HepG2 (cell line): ENCODE data around the gene HSP90AB1. TPM values are rescaled to one million over a fixed set of nuclear protein-coding genes. Genes with fewer than 3 reads are reported as not detected.

Experiments used
- ATAC-seq: fragments of 200-7000 bp; cut with Tn5 transposase; 3 replicates; pipeline ENCODE4 v1.9.1; 2020; ENCODE audit warnings: mild to moderate bottlenecking, moderate library complexity
- BruUV-seq: library from RNA; stranded (reverse); fragments of 400-500 nt; replicated peaks from 2 replicates; lab custom pipeline; 2021; lab: Mats Ljungman, UMichigan
- CTCF ChIA-PET: fragments of 300-600 bp; formaldehyde crosslinking; extraction: SDS; loops from one replicate; lab custom pipeline; 2021; ENCODE audit warnings: low total read pairs, inconsistent platforms, low intra/inter-chr PET ratio; lab: Yijun Ruan, JAX
- POLR2A ChIA-PET: fragments of 350-600 bp; sonication (Branson Sonifier 250); formaldehyde crosslinking; loops from one replicate; lab custom pipeline; 2020; ENCODE audit warnings: antibody characterized with exemption, inconsistent platforms; lab: Yijun Ruan, JAX
- DNase-seq: peaks from one replicate; pipeline ENCODE4 v3.0.0-alpha.2; 2015; ENCODE audit warnings: low spot score
- FAIRE-seq: peaks from 3 replicates; lab custom pipeline; 2011; peaks lifted over from hg19 to GRCh38; lab: Jason Lieb, UNC
- H2AFZ ChIP-seq: one replicate; pipeline ENCODE4 v1.6.1; 2011; ENCODE audit warnings: low read length, inconsistent platforms
- H3K27ac ChIP-seq: fragments of 300-600 bp; 3 replicates; pipeline ENCODE4 v1.8.0; 2011; ENCODE audit warnings: mixed run types, mild to moderate bottlenecking, mixed read lengths, low read length, inconsistent platforms; ENCODE audit not compliant: insufficient read depth; ENCODE audit errors: extremely low read length
- H3K27me3 ChIP-seq, 2 experiments: fragments of 200-600 bp in 1 of 2; 2 replicates in 1 of 2; 3 replicates in 1 of 2; pipeline versions ENCODE4 v1.6.0 to v1.8.0; 2011; ENCODE audit warnings: low read length in 2 of 2, mild to moderate bottlenecking in 2 of 2, moderate library complexity in 2 of 2, inconsistent platforms in 1 of 2; ENCODE audit not compliant: insufficient read depth in 2 of 2, control insufficient read depth in 1 of 2
- H3K36me3 ChIP-seq, 2 experiments: fragments of 200-600 bp in 1 of 2; replicated peaks in 1 of 2; 2 replicates in 1 of 2; 3 replicates in 1 of 2; pipeline versions ENCODE4 v1.5.1 to v1.8.0; 2011; ENCODE audit warnings: low read length in 2 of 2, inconsistent platforms in 1 of 2; ENCODE audit not compliant: insufficient read depth in 2 of 2, control insufficient read depth in 1 of 2
- H3K4me1 ChIP-seq: 2 replicates; pipeline ENCODE4 v1.5.1; 2012; ENCODE audit warnings: low read length, inconsistent platforms; ENCODE audit not compliant: insufficient read depth
- H3K4me2 ChIP-seq: 2 replicates; pipeline ENCODE4 v1.6.0; 2011; ENCODE audit warnings: low read depth, low read length, inconsistent platforms
- H3K4me3 ChIP-seq, 3 experiments: fragments of 200-600 bp in 1 of 3; sonication (generic), shearing (Covaris generic) in 1 of 3; replicated peaks in 1 of 3; 2 replicates each; pipeline ENCODE4 v1.5.1; 2011 to 2016; ENCODE audit warnings: low read length in 3 of 3, inconsistent platforms in 2 of 3, low read depth in 2 of 3, mild to moderate bottlenecking in 2 of 3, control low read depth in 1 of 3, mixed read lengths in 1 of 3; ENCODE audit not compliant: insufficient read depth in 1 of 3
- H3K79me2 ChIP-seq: one replicate; pipeline ENCODE4 v1.6.1; 2011; ENCODE audit warnings: low read length, inconsistent platforms; ENCODE audit not compliant: insufficient read depth
- H3K9ac ChIP-seq: 2 replicates; pipeline ENCODE4 v1.6.0; 2011; ENCODE audit warnings: mild to moderate bottlenecking, low read depth, low read length, inconsistent platforms; ENCODE audit not compliant: insufficient read depth
- H3K9me3 ChIP-seq: 2 replicates; pipeline ENCODE4 v1.5.1; 2012; ENCODE audit warnings: mild to moderate bottlenecking, low read length
- H4K20me1 ChIP-seq: 2 replicates; pipeline ENCODE4 v1.6.0; 2011; ENCODE audit warnings: inconsistent platforms, mild to moderate bottlenecking, low read length, moderate library complexity; ENCODE audit not compliant: insufficient read depth
- BORCS8-MEF2B ChIP-seq: sonication (generic); formaldehyde crosslinking; IDR thresholded peaks from 2 replicates; pipeline ENCODE4 v1.8.0; 2022; ENCODE audit warnings: mild to moderate bottlenecking, missing genetic modification reagents
- DPF2 ChIP-seq: sonication (generic); formaldehyde crosslinking; IDR thresholded peaks from 2 replicates; pipeline ENCODE4 v1.4.0; 2020; ENCODE audit warnings: mild to moderate bottlenecking, low read depth, missing genetic modification reagents, borderline replicate concordance
- FOSL2 ChIP-seq: sonication (generic); formaldehyde crosslinking; IDR thresholded peaks from 2 replicates; pipeline ENCODE4 v1.4.0; 2020; ENCODE audit warnings: missing genetic modification reagents
- KDM6A ChIP-seq: IDR thresholded peaks from 2 replicates; pipeline ENCODE4 v1.6.1; 2016; ENCODE audit warnings: low read depth
- KMT2A ChIP-seq: sonication (generic); formaldehyde crosslinking; IDR thresholded peaks from 2 replicates; pipeline ENCODE4 v1.4.0; 2020; ENCODE audit warnings: missing genetic modification reagents
- MIER2 ChIP-seq: IDR thresholded peaks from 2 replicates; pipeline ENCODE4 v1.6.1; 2016; ENCODE audit warnings: missing biosample characterization, missing genetic modification reagents
- SMARCC2 ChIP-seq: fragments of 450-650 bp; IDR thresholded peaks from 2 replicates; pipeline ENCODE4 v1.6.1; 2017; ENCODE audit warnings: antibody characterized with exemption, mild to moderate bottlenecking
- TOPORS ChIP-seq: sonication (generic); formaldehyde crosslinking; IDR thresholded peaks from 2 replicates; pipeline ENCODE4 v1.8.0; 2023; ENCODE audit warnings: mild to moderate bottlenecking, missing genetic modification reagents
- TRIM24 ChIP-seq: sonication (generic); formaldehyde crosslinking; IDR thresholded peaks from 2 replicates; pipeline ENCODE4 v1.8.0; 2022; ENCODE audit warnings: mild to moderate bottlenecking, missing genetic modification reagents
- ZNF12 ChIP-seq: sonication (generic); formaldehyde crosslinking; IDR thresholded peaks from 2 replicates; pipeline ENCODE4 v1.5.0; 2020; ENCODE audit warnings: missing genetic modification reagents
- ZNF326 ChIP-seq: sonication (generic); formaldehyde crosslinking; IDR thresholded peaks from 2 replicates; pipeline ENCODE4 v1.4.0; 2020; ENCODE audit warnings: missing genetic modification reagents, borderline replicate concordance
- ZNF34 ChIP-seq: sonication (generic); formaldehyde crosslinking; IDR thresholded peaks from 2 replicates; pipeline ENCODE4 v1.4.0; 2020; ENCODE audit warnings: mild to moderate bottlenecking, missing genetic modification reagents, borderline replicate concordance
- ZNF724P ChIP-seq: sonication (generic); formaldehyde crosslinking; IDR thresholded peaks from 2 replicates; pipeline ENCODE4 v1.8.0; 2022; ENCODE audit warnings: missing genetic modification reagents, borderline replicate concordance
- WGBS: methylation state at CpG from one replicate; pipeline ENCODE4 v1.1.6; 2017; ENCODE audit warnings: low lambda C conversion rate; 5-methylcytosine and 5-hydroxymethylcytosine counted together
- in situ Hi-C: cut with HindIII; loops from 2 replicates; pipeline ENCODE4 v1.10.0; 2017; ENCODE audit warnings: low pct_unique_long_range_greater_than_20kb; ENCODE audit not compliant: extremely low pct_ligation_motif_present
- intact Hi-C: fragments of 100-400 bp; cut with micrococcal nuclease; formaldehyde crosslinking; loops from one replicate; pipeline ENCODE4 v1.10.0; 2022; ENCODE audit not compliant: unreplicated experiment
- polyA plus RNA-seq, 8 experiments: library from polyadenylated mRNA; depleted of rRNA in 3 of 8; stranded (reverse) in 7 of 8; unstranded in 1 of 8; fragments of >200 nt; fragmentation: Illumina TruSeq in 4 of 8; extraction: Trizol in 4 of 8; gene quantifications; 2 replicates each; pipeline versions ENCODE4 v1.2.1 to v1.2.3, GENCODE V29; 2011 to 2016; ENCODE audit warnings: low read depth in 4 of 8, missing spikeins in 1 of 8, mixed read lengths in 1 of 8; ENCODE audit not compliant: insufficient read depth in 1 of 8
- total RNA-seq, 5 experiments: library from RNA; depleted of rRNA; stranded (reverse); fragments of >200 nt; fragmentation: Illumina TruSeq; extraction: Trizol; gene quantifications; 2 replicates each; pipeline ENCODE4 v1.2.3, GENCODE V29; 2016; ENCODE audit warnings: low read depth in 1 of 5
- TF ChIP-seq, protein P1 (sequence below): sonication (generic); IDR thresholded peaks from 2 replicates; pipeline ENCODE4 v1.6.1; 2016; ENCODE audit warnings: low read depth, borderline replicate concordance
- TF ChIP-seq, protein P2 (sequence below): sonication (generic); formaldehyde crosslinking; IDR thresholded peaks from 2 replicates; pipeline ENCODE4 v1.8.0; 2022; ENCODE audit warnings: mild to moderate bottlenecking, missing genetic modification reagents, moderate library complexity

The HSP90AB1 gene
- total and polyA plus RNA-seq, 2 of the 13 experiments (the other 11 are each of a cell fraction or from before 2014, with no cell fraction given): 1,325 to 1,472 TPM

DNA sequence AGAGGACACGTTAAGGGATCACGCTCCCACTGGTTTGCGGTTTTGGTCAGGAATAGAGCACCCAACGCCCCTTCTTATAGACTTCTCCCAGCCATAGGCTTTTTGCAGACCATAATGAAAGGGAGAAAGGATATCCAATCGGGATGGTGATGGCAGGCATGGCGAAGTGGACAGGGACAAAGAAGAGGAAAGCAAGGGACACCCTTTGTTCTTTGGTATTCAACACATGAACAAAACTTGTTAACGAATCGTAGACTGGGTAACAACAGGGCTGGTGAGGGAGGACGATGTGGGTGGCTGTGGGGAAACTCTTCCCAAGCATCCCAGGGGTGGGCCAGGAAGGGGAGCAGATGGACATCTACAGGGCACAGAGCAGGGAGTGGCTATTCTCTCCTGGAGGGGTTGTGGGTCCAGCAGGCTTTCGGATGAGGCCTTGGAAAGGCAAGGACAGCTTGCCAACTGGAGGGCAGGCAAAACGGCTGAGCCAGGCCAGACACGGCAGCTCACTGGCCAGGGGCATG is 1.4 kb upstream of the HSP90AB1 start (continued):
- TF ChIP-seq BORCS8-MEF2B (CRISPR knock-in tag) (0 out of 2 replicates have a peak, but pooled peaks have one; percentile 1), TOPORS (CRISPR knock-in tag) (no peak)
- TF ChIP-seq, all 625 proteins: peak for 46

DNA sequence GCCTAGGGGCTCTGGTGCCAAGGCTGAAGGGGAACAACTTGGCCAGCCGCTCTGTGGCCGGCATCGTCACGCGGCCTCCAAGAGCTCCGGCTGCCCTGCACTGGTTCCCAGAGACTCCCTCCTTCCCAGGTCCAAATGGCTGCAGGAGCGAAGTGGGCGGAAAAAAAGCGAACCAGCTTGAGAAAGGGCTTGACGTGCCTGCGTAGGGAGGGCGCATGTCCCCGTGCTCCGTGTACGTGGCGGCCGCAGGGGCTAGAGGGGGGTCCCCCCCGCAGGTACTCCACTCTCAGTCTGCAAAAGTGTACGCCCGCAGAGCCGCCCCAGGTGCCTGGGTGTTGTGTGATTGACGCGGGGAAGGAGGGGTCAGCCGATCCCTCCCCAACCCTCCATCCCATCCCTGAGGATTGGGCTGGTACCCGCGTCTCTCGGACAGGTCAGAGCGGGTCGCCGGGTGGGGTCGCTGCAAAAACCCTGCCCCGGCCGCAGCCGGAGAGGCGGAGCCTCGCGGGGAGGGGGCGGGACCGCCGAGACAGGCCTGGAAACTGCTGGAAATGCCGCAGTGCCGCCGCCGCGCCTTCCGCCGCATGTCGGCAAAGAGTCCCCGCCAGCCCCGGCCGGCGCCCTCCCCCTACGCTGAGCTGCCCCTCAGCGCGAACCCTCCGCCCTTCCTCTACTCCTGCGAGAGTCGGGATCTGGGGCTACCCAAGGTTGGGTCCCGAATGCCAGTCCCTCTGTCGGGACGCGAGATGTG is 814 bp upstream of the HSP90AB1 start:
- Histone ChIP-seq H3K9me3 (no peaks in the 10 kb centered on the region), H3K36me3 (peaks cover 16 to 31% of the 10 kb centered on the region in 2 experiments), H3K9ac (peak overlapping the region; percentile 99), H3K79me2 (peaks cover 46% of the 10 kb centered on the region), H3K27me3 (no peaks in the 10 kb centered on the region; a peak in 1 of 5 replicates), H3K4me2 (peak overlapping the region; percentile 85), H3K4me1 (peaks cover 71% of the 10 kb centered on the region), H3K4me3 (peak overlapping the region; percentile 81 to 97 (median 87)), H2AFZ (no peak overlapping the region), H4K20me1 (peaks cover 42% of the 10 kb centered on the region), H3K27ac (peak overlapping the region; percentile 96)
- WGBS: 2% methylated on average over 22 of the region's 62 CpGs
- FAIRE-seq (peak; percentile 66), DNase-seq (peak; percentile 93), ATAC-seq (peak; percentile 78)
- intact Hi-C loops (no loop called here), in situ Hi-C loops (no loop called here)
- TSS peak; percentile 78 for BruUV-seq
- ChIA-PET POLR2A (interaction anchor here (0.6 to 8.4 kb wide), 53 partner anchors 9 to 617 kb away, joined by 3 to 264 read pairs (median 5); partner anchors contain the start of genes AARS2, CDC5L, GTPBP2 and MRPL14), CTCF (no interaction called here)
- no peak for TF ChIP-seq ZNF326 (CRISPR knock-in tag)
- TF ChIP-seq, protein P1, sequence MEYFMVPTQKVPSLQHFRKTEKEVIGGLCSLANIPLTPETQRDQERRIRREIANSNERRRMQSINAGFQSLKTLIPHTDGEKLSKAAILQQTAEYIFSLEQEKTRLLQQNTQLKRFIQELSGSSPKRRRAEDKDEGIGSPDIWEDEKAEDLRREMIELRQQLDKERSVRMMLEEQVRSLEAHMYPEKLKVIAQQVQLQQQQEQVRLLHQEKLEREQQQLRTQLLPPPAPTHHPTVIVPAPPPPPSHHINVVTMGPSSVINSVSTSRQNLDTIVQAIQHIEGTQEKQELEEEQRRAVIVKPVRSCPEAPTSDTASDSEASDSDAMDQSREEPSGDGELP: no peak
- no peak for TF ChIP-seq SMARCC2
- TF ChIP-seq ZNF34 (CRISPR knock-in tag): 0 out of 2 replicates have a peak, but pooled peaks have one; percentile 35
- TF ChIP-seq MIER2: no peak; the same call in 1 of the 2 replicates
- no peak for TF ChIP-seq TRIM24
- peak; percentile 61; the same call in 1 of the 2 replicates for TF ChIP-seq KMT2A (CRISPR knock-in tag)
- peak; percentile 86; the same call in 1 of the 2 replicates for TF ChIP-seq ZNF724P (CRISPR knock-in tag)
- TF ChIP-seq FOSL2 (CRISPR knock-in tag): peak; percentile 59; the same call in 1 of the 2 replicates
- TF ChIP-seq ZNF12 (CRISPR knock-in tag): peak; percentile 20; the same call in 1 of the 2 replicates
- no peak for TF ChIP-seq KDM6A
- TF ChIP-seq DPF2 (CRISPR knock-in tag): no peak; the same call in 1 of the 2 replicates
- TF ChIP-seq, protein P2, sequence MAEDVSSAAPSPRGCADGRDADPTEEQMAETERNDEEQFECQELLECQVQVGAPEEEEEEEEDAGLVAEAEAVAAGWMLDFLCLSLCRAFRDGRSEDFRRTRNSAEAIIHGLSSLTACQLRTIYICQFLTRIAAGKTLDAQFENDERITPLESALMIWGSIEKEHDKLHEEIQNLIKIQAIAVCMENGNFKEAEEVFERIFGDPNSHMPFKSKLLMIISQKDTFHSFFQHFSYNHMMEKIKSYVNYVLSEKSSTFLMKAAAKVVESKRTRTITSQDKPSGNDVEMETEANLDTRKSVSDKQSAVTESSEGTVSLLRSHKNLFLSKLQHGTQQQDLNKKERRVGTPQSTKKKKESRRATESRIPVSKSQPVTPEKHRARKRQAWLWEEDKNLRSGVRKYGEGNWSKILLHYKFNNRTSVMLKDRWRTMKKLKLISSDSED (CRISPR knock-in tag): no peak
